GM11168 (cell line): Measurements from ENCODE around the gene NCKAP5.

ENCODE experiments used
- in situ Hi-C: fragments of 300-500 bp; cut with MboI; formaldehyde crosslinking; loops from one replicate; pipeline ENCODE4 v1.12.0; 2022; ENCODE audit warnings: low sequenced_read_pairs; ENCODE audit not compliant: unreplicated experiment

Gene NCKAP5

DNA sequence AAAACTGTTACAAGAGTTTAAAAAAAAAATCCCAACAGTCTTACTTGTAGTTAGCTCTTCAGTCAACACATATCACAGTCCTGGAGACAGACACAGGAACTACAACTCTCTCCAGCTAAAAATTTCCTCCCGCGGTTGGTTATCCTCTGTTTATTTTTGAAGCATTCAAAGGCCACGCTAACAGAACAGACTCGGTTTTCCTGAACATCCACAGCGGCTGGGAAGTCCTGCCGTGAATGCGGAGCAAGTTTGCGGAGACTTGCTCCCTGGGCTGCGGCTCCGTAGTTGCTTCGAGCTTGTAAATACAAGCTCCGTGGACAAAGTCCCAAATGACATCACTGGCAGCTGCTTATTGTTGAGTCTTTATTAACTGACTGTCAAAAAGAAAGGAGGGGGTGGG is at the start of gene NCKAP5:
TSS of gene NCKAP5 (minus strand) at position 292 of the 400 bp plus-strand sequence. CDS start 50,937 bp downstream, outside the sequence.
- in situ Hi-C loops = no loop called here

GRCh38 chr2:133609664-133610063 is 41.4 kb upstream of the NCKAP5 start:
- in situ Hi-C loops = no loop called here

- in situ Hi-C loops = no loop called here
These were observed 40.0 kb upstream of the NCKAP5 start for GRCh38 chr2:133608291-133608690.

GRCh38 chr2:133607679-133608078 is 39.4 kb upstream of the NCKAP5 start:
- in situ Hi-C loops = no loop called here

- in situ Hi-C loops = no loop called here
These were observed 38.4 kb upstream of the NCKAP5 start for GRCh38 chr2:133606616-133607015.

GRCh38 chr2:133605766-133606137 is 37.5 kb upstream of the NCKAP5 start:
- in situ Hi-C loops = no loop called here

DNA sequence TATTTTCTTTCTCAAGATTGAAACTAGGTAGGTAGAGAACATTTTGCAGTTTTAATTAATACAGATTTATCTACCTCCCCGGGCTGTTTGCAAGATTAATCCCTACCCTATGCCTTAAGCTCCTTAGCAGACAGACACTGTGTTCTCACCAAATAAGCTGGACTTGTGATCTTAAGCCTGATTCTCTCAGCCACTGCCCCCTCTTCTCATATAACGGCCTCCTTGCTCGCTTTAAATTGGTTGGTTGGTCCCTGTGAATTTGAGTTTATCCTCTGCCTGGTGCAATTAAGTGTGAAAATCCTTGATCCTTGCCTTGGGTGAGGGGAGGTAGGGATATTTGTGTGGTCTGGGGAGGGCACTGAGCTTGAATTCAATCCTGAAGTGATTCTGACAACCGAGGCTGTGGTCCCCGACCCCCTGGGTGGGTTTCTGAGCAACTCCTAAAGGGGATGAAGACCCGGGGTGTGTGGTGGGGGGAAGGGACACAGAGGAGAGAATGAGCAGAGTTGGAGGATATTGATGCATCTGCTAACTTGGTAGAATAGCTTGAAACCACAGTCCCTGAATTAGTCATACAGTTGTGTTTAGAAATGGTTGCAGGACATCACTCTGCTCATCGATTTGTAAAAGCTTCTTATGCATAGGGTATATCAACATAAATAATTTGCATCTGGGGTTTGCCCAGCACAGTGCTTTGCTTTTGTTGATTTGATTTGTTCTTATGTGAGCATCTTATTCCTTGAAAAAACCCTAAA is 36.9 kb upstream of the NCKAP5 start:
- in situ Hi-C loops = no loop called here

DNA sequence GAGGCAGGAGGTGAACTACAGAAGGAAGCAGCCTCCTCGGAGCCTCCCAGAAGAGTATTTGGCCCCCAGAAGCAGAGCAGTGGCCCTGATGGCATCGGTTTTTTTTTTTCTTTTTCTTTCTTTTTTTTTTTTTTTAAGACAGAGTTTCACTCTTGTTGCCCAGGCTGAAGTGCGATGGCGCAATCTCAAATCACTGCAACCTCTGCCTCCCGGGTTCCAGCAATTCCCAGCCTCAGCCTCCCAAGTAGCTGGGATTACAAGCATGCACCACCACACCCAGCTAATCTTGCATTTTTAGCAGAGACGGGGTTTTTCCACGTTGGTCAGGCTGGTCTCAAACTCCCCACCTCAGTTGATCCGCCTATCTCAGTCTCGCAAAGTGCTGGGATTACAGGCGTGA is 34.8 kb upstream of the NCKAP5 start:
- in situ Hi-C loops = no loop called here

DNA sequence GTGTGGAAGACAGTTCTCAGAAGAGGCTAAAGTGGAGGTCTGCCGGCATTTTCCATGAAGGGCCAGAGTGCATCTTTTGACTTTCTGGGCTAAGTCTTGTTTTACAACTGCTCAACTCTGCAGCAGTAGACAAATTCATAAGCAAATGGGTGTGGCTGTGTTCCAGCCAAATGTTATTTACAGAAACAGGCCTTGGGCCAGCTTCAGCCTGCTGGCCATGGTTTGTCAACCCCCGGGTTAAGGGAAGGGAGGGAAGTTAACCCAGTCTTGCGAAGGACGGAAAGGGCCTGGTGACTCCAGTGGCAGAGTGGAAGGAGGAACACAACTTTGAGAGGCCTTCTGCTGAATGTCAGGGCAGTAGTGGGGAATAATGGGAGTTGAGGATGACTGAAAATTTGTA is 34.3 kb upstream of the NCKAP5 start:
- in situ Hi-C loops = no loop called here

DNA sequence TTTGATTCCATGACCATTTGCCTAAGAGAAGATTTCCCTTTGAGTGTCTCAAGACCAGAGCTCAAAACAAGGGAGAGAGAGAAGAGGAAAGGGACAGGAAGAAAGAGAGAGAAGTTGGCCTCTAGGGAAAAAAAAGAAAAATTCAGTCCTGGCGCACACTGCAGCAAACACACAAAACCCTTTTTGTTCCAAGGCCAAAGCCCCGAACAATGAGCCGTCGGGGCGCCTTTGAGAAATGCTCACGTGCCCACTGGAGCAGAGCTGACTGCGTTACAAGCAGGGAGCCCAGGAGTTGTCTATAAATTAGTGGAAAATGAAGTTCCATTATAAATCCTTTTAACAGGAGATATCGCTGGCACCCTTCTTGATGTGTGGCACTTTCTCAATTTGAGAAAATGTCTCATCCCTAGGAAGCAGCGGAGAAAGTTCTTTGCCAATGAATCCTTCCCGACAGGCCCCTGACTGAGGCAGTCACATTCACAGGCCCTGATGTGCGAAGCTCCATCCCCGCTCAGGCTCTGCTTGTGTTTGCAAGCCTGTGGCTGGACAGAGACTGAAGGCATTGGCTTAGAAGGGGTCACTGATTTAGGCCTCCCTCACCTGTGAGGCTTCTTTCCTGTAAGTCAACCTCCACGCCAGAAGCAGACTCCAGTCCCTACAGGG is 32.1 kb upstream of the NCKAP5 start:
- in situ Hi-C loops = no loop called here

DNA sequence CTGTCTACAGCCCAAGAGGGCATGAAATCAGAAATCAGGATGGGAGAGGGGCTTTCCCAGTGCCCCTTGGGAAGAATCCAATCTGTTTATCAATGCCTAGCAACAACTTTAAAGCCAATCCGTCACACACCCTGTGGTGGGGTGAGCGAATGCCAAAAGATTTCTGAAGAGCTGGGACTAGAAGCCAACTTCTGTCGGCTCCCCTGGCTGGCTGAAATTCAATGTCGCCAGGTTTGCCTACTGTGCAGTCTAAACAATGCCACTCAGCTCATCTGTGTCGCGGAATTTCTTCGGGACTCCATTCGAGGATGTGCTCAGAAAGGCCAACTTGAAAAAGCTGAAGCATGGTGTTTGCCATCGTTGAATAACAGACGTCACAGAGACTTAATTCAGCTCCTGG is 31.5 kb upstream of the NCKAP5 start:
- in situ Hi-C loops = no loop called here

DNA sequence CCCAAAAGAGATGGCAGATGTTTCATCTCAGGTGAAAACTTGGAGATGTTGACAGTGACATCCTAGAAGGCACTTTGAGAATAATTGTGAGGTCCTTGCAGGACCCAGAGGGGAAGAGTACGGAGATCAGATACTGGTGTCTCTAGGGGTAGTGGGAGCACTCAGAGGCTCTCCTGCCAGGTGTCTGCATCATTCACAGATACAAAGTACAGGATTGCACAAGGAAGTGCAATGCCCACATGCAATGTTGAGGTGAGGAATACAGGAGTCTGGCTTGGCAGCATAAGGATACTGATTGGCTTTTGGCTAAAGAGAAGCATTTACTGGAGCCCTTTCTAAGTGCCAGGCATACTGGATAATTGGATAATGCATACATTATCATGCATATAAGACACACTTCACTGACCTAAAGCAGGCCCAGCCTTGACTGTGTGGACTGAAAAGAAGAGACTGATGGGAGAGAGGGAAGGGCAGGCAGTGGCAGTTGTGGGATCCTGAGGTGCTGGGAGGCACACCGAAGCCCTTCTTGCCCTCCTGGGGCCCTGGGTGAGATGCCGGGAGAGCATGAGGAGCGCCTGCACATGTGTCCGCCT is 31.0 kb upstream of the NCKAP5 start:
- in situ Hi-C loops = no loop called here

DNA sequence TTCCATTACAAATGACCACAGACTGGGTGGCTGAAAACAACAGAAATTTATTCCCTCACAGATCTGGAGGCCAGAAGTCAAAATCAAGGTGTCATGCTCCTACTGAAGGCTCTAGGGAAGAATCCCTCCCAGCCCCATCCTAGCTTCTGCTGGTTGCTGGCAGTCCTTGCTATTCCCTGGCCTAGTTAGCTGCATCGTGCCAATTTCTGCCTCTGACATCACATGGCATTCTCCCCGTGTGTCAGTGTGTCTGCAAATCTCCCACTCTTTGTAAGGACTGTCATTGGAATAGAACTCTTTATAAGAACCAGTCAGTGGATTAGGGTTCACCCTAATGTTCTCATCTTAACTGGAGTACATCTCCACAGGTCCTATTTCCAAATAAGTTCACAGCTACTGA is 30.5 kb upstream of the NCKAP5 start:
- in situ Hi-C loops = no loop called here

GRCh38 chr2:133596701-133597393 is 28.6 kb upstream of the NCKAP5 start:
- in situ Hi-C loops = no loop called here

GRCh38 chr2:133591164-133591563 is 22.9 kb upstream of the NCKAP5 start:
- in situ Hi-C loops = no loop called here

DNA sequence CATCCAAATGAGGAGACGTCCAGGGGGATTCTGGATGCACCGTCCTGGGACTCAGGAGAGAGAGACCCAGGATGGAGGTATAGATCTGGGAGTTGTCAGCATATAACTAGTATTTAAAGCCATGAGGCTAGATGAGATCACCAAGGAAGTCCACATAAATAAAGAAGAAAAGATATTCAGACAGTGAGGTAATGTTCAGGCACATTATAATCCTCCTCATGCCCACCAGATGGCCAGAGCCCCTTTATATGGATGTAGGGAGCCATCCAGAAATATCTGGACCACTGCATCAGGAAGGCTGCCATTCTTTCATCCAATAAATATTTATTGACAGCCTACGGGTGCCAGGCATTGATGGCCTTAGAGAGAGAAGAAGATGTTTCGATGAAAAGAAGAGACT is 21.2 kb upstream of the NCKAP5 start:
- in situ Hi-C loops = no loop called here

GRCh38 chr2:133588144-133588543 is 19.9 kb upstream of the NCKAP5 start:
- in situ Hi-C loops = no loop called here

DNA sequence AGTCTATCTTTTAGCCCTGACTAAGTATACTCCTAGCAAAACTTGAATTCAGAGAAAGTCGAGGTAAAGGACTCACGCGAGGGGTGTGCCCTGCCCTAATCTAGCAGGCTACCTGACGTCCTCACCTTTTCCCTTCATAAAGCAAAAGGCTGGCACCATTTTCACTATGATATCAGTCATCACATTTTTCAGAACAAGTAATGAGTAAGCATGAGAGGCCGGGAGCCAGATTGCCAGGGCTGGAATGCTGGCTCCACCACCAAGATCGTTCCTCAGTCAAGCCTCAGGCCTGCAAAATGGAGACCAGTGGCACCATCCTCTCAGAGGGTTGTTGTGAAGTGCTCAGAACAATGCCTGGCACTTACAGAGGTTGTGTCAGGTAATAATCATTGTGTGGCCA is 18.7 kb upstream of the NCKAP5 start:
- in situ Hi-C loops = no loop called here

GRCh38 chr2:133581010-133581760 is 12.9 kb upstream of the NCKAP5 start:
- in situ Hi-C loops = no loop called here

DNA sequence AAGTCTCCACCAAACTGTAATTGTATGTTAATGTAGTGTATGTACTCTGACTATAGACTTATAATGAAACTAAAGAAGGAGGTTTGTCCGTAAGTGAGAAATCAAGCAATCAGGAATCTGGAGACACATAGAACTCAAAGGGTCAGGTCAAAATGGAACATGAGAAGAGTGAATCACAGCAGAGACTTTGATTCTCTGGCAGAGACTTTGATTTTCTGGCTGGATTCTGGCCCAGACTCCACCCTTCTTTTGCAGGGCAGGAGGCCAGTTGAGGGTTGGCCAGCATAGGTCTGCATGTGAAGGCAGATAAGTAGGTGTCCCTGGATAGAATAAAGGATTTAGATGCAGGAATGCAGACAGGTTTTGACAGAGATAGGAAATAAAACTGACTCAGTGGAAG is 11.0 kb upstream of the NCKAP5 start:
- in situ Hi-C loops = no loop called here
